HepG2 (cell line): ENCODE data around the gene SLC25A1. TPM values are rescaled to one million over a fixed set of nuclear protein-coding genes. Genes with fewer than 3 reads are reported as not detected.
A peak's percentile ranks its signal among the peaks of the same experiment; 100 is the strongest.

Experiments used
- AKAP8 ChIP-seq: sonication (generic); formaldehyde crosslinking; IDR thresholded peaks from 2 replicates; pipeline ENCODE4 v1.5.1; 2020; ENCODE audit warnings: mild to moderate bottlenecking, missing genetic modification reagents
- BRCA1 ChIP-seq: sonication (generic); formaldehyde crosslinking; IDR thresholded peaks from 2 replicates; pipeline ENCODE4 v1.4.0; 2020; ENCODE audit warnings: missing genetic modification reagents
- BRF2 ChIP-seq: sonication (generic); formaldehyde crosslinking; IDR thresholded peaks from 2 replicates; pipeline ENCODE4 v1.8.1; 2022; ENCODE audit warnings: mild to moderate bottlenecking, missing genetic modification reagents
- CTCF ChIP-seq: sonication (generic); formaldehyde crosslinking; IDR thresholded peaks from 2 replicates; pipeline ENCODE4 v1.5.0; 2020; ENCODE audit warnings: mild to moderate bottlenecking, missing genetic modification reagents, moderate library complexity
- HNRNPUL1 ChIP-seq: fragments of 200-400 bp; formaldehyde crosslinking; IDR thresholded peaks from 2 replicates; pipeline ENCODE4 v1.6.1; 2017; ENCODE audit warnings: low read depth, mild to moderate bottlenecking, low read length, moderate library complexity
- ISX ChIP-seq: sonication (generic); formaldehyde crosslinking; conservative IDR thresholded peaks from 2 replicates; pipeline ENCODE4 v1.5.0; 2020; ENCODE audit warnings: missing genetic modification reagents
- KMT2B ChIP-seq: IDR thresholded peaks from 2 replicates; pipeline ENCODE4 v1.6.1; 2016; ENCODE audit warnings: missing genetic modification reagents, missing compliant biosample characterization
- NKX3-1 ChIP-seq: sonication (generic); formaldehyde crosslinking; IDR thresholded peaks from 2 replicates; pipeline ENCODE4 v1.5.0; 2020; ENCODE audit warnings: missing genetic modification reagents
- NR2C2 ChIP-seq: sonication (generic); formaldehyde crosslinking; IDR thresholded peaks from 2 replicates; pipeline ENCODE4 v1.4.0; 2020; ENCODE audit warnings: missing genetic modification reagents, mild to moderate bottlenecking, moderate library complexity, borderline replicate concordance
- RARA ChIP-seq: IDR thresholded peaks from 2 replicates; pipeline ENCODE4 v1.6.1; 2016; ENCODE audit warnings: missing genetic modification reagents, missing compliant biosample characterization
- RFXANK ChIP-seq: IDR thresholded peaks from 2 replicates; pipeline ENCODE4 v1.6.1; 2016
- TRIM24 ChIP-seq: sonication (generic); formaldehyde crosslinking; IDR thresholded peaks from 2 replicates; pipeline ENCODE4 v1.8.0; 2022; ENCODE audit warnings: mild to moderate bottlenecking, missing genetic modification reagents
- ZBTB14 ChIP-seq: sonication (generic); formaldehyde crosslinking; IDR thresholded peaks from 2 replicates; pipeline ENCODE4 v1.4.0; 2020; ENCODE audit warnings: missing genetic modification reagents
- ZBTB42 ChIP-seq: sonication (generic); formaldehyde crosslinking; IDR thresholded peaks from 2 replicates; pipeline ENCODE4 v1.5.0; 2020; ENCODE audit warnings: mild to moderate bottlenecking, missing genetic modification reagents
- ZC3H13 ChIP-seq: sonication (generic); formaldehyde crosslinking; IDR thresholded peaks from 2 replicates; pipeline ENCODE4 v1.8.1; 2023; ENCODE audit warnings: mild to moderate bottlenecking, missing genetic modification reagents, moderate library complexity
- ZFAT ChIP-seq: sonication (generic); formaldehyde crosslinking; conservative IDR thresholded peaks from 2 replicates; pipeline ENCODE4 v1.8.1; 2023; ENCODE audit warnings: missing genetic modification reagents, inconsistent platforms
- ZNF205 ChIP-seq: IDR thresholded peaks from 2 replicates; pipeline ENCODE4 v1.6.1; 2018; ENCODE audit warnings: missing biosample characterization, missing genetic modification reagents
- ZNF224 ChIP-seq: sonication (generic); formaldehyde crosslinking; IDR thresholded peaks from 2 replicates; pipeline ENCODE4 v1.5.0; 2020; ENCODE audit warnings: mild to moderate bottlenecking, missing genetic modification reagents
- ZNF260 ChIP-seq: sonication (generic); formaldehyde crosslinking; IDR thresholded peaks from 2 replicates; pipeline ENCODE4 v1.4.0; 2020; ENCODE audit warnings: missing genetic modification reagents, low read depth, mild to moderate bottlenecking, borderline replicate concordance
- ZNF441 ChIP-seq: sonication (generic); formaldehyde crosslinking; IDR thresholded peaks from 2 replicates; pipeline ENCODE4 v1.7.0; 2021; ENCODE audit warnings: missing genetic modification reagents, borderline replicate concordance
- ZNF562 ChIP-seq: sonication (generic); formaldehyde crosslinking; IDR thresholded peaks from 2 replicates; pipeline ENCODE4 v1.8.0; 2022; ENCODE audit warnings: missing genetic modification reagents, borderline replicate concordance
- ZNF709 ChIP-seq: sonication (generic); formaldehyde crosslinking; IDR thresholded peaks from 2 replicates; pipeline ENCODE4 v1.5.0; 2020; ENCODE audit warnings: mild to moderate bottlenecking, missing genetic modification reagents
- ZNF781 ChIP-seq: sonication (generic); formaldehyde crosslinking; IDR thresholded peaks from 2 replicates; pipeline ENCODE4 v1.5.1; 2020; ENCODE audit warnings: borderline replicate concordance, mild to moderate bottlenecking, missing genetic modification reagents; ENCODE audit errors: not compliant biosample characterization
- ZNF891 ChIP-seq: sonication (generic); formaldehyde crosslinking; IDR thresholded peaks from 2 replicates; pipeline ENCODE4 v1.5.0; 2020; ENCODE audit warnings: mild to moderate bottlenecking, missing genetic modification reagents
- ZSCAN12 ChIP-seq: sonication (generic); formaldehyde crosslinking; IDR thresholded peaks from 2 replicates; pipeline ENCODE4 v1.9.0; 2021; ENCODE audit warnings: mild to moderate bottlenecking, missing genetic modification reagents
- ZSCAN22 ChIP-seq: sonication (generic); formaldehyde crosslinking; IDR thresholded peaks from 2 replicates; pipeline ENCODE4 v1.4.0; 2020; ENCODE audit warnings: mild to moderate bottlenecking, missing genetic modification reagents
- polyA plus RNA-seq, 8 experiments: library from polyadenylated mRNA; depleted of rRNA in 3 of 8; stranded (reverse) in 7 of 8; unstranded in 1 of 8; fragments of >200 nt; fragmentation: Illumina TruSeq in 4 of 8; extraction: Trizol in 4 of 8; gene quantifications; 2 replicates each; pipeline versions ENCODE4 v1.2.1 to v1.2.3, GENCODE V29; 2011 to 2016; ENCODE audit warnings: low read depth in 4 of 8, missing spikeins in 1 of 8, mixed read lengths in 1 of 8; ENCODE audit not compliant: insufficient read depth in 1 of 8
- total RNA-seq, 5 experiments: library from RNA; depleted of rRNA; stranded (reverse); fragments of >200 nt; fragmentation: Illumina TruSeq; extraction: Trizol; gene quantifications; 2 replicates each; pipeline ENCODE4 v1.2.3, GENCODE V29; 2016; ENCODE audit warnings: low read depth in 1 of 5

The SLC25A1 gene
- total and polyA plus RNA-seq, 2 of the 13 experiments (the other 11 are each of a cell fraction or from before 2014, with no cell fraction given): 49.4 to 161 TPM

GRCh38 chr22:19178657-19179496 is at the start of gene SLC25A1 (continued):
- peak; percentile 74 for TF ChIP-seq ZNF781 (CRISPR knock-in tag)
- TF ChIP-seq ZNF709 (CRISPR knock-in tag): peak; percentile 62; the same call in 1 of the 2 replicates
- no peak for TF ChIP-seq ZBTB14
- peak; percentile 46 for TF ChIP-seq ZC3H13 (CRISPR knock-in tag)
- TF ChIP-seq ZNF205 (CRISPR knock-in tag): no peak
- TF ChIP-seq ZNF562: no peak
- TF ChIP-seq ZNF441: peak; percentile 50; the same call in 1 of the 2 replicates
- peak; percentile 52; the same call in 1 of the 2 replicates for TF ChIP-seq ZBTB42 (CRISPR knock-in tag)
- no peak for TF ChIP-seq RFXANK (CRISPR knock-in tag)
- TF ChIP-seq BRF2 (CRISPR knock-in tag): 0 out of 2 replicates have a peak, but pooled peaks have one; percentile 22
- no peak for TF ChIP-seq TRIM24
- TF ChIP-seq AKAP8: peak; percentile 53; the same call in 1 of the 2 replicates
- TF ChIP-seq BRCA1 (CRISPR knock-in tag): 0 out of 2 replicates have a peak, but pooled peaks have one; percentile 60
- TF ChIP-seq ZNF891 (CRISPR knock-in tag): peak; percentile 77; the same call in 1 of the 2 replicates
- TF ChIP-seq KMT2B: 0 out of 2 replicates have a peak, but pooled peaks have one; percentile 11
- no peak for TF ChIP-seq ZNF260
- TF ChIP-seq NKX3-1 (CRISPR knock-in tag): peak; percentile 66; the same call in 1 of the 2 replicates
- no peak for TF ChIP-seq ZFAT (CRISPR knock-in tag)
- TF ChIP-seq ZSCAN12 (CRISPR knock-in tag): peak; percentile 74; the same call in 1 of the 2 replicates
- 0 out of 2 replicates have a peak, but pooled peaks have one; percentile 14 for TF ChIP-seq NR2C2 (CRISPR knock-in tag)
- TF ChIP-seq RARA (CRISPR knock-in tag): 0 out of 2 replicates have a peak, but pooled peaks have one; percentile 11
- TF ChIP-seq CTCF (CRISPR knock-in tag): no peak
- no peak for TF ChIP-seq ISX (CRISPR knock-in tag)
- 0 out of 2 replicates have a peak, but pooled peaks have one; percentile 56 for TF ChIP-seq ZNF224 (CRISPR knock-in tag)
- TF ChIP-seq HNRNPUL1: no peak
- TF ChIP-seq ZSCAN22: no peak
